Measurements from ENCODE around the gene TLR9.

DNA sequence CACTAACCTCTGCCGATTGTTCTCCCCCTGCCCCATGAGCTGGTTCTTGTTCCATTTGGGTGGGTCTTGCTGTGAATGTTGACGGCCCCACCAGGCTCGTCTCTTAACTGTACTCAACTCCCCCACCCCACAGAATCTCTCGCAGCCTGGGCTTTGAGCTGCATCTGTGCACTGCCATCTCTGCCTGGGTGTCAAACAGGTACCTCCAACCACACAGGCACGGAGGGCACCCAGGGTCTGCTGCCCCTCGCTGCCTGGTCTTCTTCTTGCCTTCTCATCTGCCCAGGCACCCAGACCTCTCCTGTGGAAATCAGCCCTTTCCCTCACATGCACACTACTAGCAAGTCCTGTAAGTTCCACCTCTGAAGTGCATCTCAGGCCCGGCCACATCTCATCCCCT, 10.1 kb downstream of the TLR9 start:
- TF ChIP-seq TAF1 (IDR thresholded peaks at IDR 0.05; ENCODE audit: borderline replicate concordance, low read depth, low read length) (no peak), POLR2AphosphoS5 (IDR thresholded peaks at IDR 0.05; ENCODE audit: low read depth, low read length) (no peak)

Data from GM12892 (cell line).